HG03439 (cell line): ENCODE data around the gene OARD1.

ENCODE experiments used
- ATAC-seq: cut with Tn5 transposase; IDR thresholded peaks from one replicate; pipeline ENCODE4 v1.9.1; 2021; ENCODE audit warnings: mild to moderate bottlenecking, moderate library complexity; ENCODE audit not compliant: unreplicated experiment

The OARD1 gene

GRCh38 chr6:41050536-41050935 is 21.6 kb downstream of the OARD1 start:
- no peak for ATAC-seq

DNA sequence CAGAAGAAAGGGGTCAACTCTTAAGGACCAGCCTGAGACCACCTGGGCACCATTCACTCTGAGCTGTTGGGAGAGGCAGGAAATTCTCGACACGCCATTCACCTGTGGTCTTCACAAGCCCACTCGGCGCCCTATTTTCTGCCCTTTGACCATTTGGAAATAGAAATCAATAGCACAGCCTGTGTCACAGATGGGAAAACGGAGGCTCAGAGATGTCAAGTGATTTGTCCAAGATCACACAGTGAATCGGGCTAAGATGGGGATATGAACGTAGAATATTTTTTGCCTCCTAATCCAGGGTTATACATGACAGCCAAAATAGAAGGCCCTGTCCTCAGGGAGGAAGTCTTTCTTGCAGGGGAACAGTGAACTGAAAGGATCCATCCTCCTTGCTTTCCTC is 22.2 kb downstream of the OARD1 start:
- no peak for ATAC-seq

- no peak for ATAC-seq
Measured at GRCh38 chr6:41049521-41049920, 22.6 kb downstream of the OARD1 start.

- ATAC-seq: no peak
Measured at GRCh38 chr6:41047745-41048732, 24.1 kb downstream of the OARD1 start.

DNA sequence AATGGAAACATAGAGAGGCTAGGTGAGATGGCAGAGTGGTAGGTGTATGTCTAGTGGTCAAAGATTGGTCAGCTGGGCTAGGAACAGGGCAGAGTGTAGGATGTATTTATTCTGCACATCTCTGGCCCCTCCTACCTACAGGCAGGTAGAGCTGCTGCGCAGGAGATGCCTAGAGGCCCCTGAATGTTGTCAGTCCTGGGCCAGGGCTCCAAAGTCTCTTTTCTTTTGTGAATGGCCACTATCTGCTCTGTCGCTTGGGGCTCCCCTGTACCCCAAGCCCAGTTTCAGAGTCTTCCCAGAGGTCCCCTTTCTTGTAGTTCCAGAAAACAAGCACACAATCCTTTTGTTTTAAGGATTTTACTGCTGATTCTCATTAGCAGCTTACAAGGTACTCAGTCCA is 24.9 kb downstream of the OARD1 start:
- ATAC-seq: no peak

DNA sequence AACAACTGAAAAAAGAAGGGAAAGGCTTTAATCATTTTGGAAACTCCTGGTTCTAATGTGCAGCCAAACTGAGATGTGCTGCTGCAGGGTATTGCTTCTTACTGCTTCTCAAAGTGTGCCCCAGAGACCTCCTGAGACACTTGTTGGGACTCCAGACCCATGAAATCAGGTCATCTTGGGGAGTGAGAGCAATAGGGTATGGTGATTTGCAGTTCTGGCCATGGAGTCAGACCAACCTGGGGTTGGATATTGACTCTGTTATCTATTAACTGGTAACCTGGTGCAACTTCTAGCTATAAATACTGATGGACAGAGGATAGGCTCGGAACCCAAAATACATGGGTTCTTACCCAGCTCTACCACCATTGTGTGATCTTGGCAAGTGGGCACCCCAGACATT is 26.1 kb downstream of the OARD1 start:
- no peak for ATAC-seq

DNA sequence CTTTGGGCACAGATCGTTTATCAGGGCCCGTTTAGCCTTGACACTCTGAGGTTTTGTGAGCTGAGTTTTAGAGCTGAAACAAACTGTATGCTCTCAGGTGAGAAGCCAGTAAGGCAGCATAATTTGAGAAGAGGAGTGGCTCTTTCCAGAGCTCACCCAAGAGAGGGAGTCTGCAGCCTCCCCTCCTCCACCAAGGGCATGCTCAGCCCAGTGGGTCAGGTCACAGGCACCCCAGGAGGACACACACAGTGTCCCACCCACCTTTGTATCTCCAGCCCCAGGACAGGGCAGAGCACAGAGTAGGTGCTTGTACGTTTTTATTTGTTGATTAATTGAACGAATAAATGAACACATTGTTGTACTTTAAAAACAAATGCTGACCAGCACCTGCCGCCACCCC is 26.5 kb downstream of the OARD1 start:
- no peak for ATAC-seq

- no peak for ATAC-seq
Measured at GRCh38 chr6:41043151-41043550, 29.0 kb downstream of the OARD1 start.

DNA sequence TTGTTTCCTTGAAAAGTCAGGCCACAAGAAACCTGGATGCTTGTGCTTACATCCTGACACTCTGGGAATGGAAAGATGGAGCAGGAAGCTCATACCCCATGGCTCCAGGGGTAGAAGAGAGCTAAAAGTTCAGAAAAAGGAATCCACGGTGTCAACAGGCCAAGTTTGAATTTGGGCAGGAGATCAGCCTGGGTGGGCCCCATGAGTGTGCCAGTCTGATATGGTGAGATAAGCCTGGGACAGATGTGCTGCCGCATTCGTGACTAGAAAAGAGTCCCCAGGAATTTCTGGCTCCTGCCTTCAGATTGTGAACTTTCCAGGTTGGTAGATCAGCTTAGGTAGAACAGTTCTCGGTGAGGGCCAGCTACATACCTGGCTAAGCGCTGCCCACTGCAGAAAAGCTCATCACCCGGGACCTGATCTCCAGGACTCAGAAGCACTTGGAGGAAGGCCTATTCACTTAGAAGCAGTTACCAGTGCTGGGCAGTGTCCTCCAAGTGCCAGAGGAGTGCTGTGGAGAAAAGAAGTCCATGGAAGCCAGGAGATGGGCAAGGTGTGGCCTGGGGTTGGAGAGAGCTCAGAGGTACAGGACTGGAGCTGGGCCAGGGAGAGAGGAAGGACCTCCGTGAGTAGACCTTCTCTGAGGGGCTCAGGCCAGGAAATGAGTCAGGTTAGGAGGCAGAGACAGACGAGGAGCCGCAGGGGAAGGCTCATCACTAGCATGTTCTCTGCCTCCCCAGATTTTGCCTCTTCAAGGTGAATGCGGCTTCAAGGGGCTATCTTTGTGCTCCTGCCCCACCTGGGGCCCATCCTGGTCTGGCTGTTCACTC is 29.7 kb downstream of the OARD1 start, which contains the start of gene TSPO2:
Gene TSPO2 (plus strand): TSS at position 242 of the 830 bp plus-strand sequence. CDS start 519 bp downstream, at position 761.
- no peak for ATAC-seq

- ATAC-seq: no peak
Measured at GRCh38 chr6:41040940-41041536, 31.1 kb downstream of the OARD1 start.

GRCh38 chr6:41040101-41040939 is 31.8 kb downstream of the OARD1 start:
- ATAC-seq: no peak

- no peak for ATAC-seq
Measured at GRCh38 chr6:41039060-41039998, 32.8 kb downstream of the OARD1 start, which contains the start of gene UNC5CL. Gene UNC5CL (minus strand): TSS chr6:41039221. CDS start chr6:41035074, 4,147 bp downstream.

DNA sequence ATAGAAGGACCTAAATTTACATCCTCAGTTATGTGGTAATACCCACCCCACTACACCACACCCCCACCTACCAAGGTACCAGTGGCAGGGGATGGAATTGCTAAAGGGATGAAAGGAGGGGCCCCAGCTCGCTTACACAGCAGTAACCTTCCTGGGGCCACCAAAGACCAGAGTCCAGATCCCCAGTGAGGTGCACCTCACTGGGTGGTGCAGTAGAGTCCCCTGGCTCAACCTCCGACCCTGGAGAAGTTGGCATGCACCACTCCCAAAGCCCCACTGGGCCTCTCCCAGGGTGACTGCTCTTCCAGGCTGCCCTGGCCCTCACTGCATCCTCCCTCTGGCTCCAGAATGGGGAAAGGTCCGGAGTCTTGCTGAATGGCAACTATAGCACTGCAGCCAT is 34.0 kb downstream of the OARD1 start:
- no peak for ATAC-seq

DNA sequence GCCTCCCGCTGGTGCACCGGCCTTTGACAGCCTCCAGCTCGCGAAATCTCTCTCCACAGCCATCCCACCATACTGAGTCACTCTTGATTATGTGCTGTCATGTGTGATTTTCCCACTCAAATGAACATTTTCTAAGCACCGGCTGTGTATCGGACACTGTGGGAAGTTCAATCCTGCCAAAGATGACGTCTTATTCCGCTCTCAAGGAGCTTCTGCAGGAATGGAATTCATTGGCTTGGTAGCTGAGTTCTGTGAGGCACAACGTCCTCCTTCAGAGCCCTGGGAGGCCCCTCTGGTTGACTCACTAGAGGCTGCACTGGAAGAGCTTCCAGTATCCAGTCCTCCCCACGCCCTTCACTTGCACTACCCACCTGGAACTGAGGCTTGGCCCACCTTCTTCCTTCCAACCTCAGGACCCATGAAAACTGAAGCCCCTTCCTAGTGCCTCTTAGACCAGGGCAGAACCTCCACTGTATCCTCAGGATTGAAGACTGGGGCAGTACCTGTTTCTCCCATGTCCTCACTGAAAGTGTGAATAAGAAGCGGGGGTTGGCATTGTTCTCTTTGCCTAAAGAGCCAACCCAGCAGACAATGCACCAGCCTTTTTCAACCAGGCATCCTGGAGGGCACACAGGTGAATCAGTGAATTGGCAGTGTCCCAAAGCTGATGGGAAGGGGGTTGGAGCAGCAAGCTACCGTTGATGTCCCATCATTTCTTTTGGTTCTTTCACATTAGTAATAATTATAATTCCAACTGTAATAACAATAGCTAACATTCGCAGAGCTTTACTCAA is 34.9 kb downstream of the OARD1 start:
- ATAC-seq: no peak

- no peak for ATAC-seq
Measured at GRCh38 chr6:41036601-41037000, 35.6 kb downstream of the OARD1 start.

GRCh38 chr6:41036186-41036585 is 36.0 kb downstream of the OARD1 start:
- ATAC-seq: no peak

DNA sequence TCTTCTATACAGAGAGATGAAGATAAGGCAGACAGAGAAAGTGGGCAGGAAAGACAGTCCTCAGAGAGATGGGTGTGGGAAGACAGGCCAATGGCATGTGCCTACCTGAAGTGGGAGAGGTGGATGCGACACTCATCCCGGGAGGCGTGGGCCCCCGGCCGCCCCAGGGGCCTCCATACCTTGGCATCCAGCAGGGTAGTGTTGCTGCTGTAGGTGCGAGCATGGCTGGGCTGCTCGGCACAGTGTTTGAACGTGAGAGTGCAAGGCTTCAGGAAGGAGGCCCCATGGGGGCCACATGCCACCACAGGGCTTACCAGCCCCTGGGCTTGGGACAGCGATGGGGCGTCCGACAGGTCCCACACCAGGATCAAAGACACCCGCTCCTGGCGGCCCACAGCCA is 38.4 kb downstream of the OARD1 start:
- no peak for ATAC-seq

DNA sequence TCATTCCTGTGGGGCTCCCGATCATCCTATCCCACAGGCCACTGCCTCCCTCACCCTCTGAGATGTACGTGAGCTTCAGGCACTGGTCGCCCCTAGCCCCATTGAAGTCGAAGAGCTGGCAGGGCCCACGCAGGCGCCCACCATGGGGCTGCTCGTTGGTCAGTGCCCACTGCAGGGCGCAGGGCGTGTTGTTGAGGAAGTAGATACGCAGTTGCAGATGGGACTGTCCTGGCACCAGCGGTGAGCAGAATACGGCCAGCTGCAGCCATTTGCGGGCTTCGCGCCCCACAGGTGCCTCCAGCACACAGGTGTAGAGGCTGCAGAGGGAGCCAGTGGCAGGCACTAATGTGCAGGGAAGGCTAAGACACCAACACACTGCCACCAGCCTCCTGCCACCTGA is 39.3 kb downstream of the OARD1 start:
- no peak for ATAC-seq
